Tibial nerve (tissue), 4 donors: ENCODE results near the gene DBX1. TPM values are rescaled to one million over a fixed set of nuclear protein-coding genes. Genes with fewer than 3 reads are reported as not detected.

Source experiments
- DNase-seq, 2 donors: peaks; one replicate each; pipeline ENCODE4 v3.0.0-alpha.2; 2019; ENCODE audit warnings: low spot score in 2 of 2
- H3K27ac ChIP-seq, 4 donors: fragments of 200-600 bp; sonication (generic) in 3 of 4; one replicate each; pipeline ENCODE4 v1.5.1; 2017 to 2019; ENCODE audit warnings: mild to moderate bottlenecking in 1 of 4
- H3K27me3 ChIP-seq, 2 donors: fragments of 200-600 bp; sonication (generic) in 1 of 2; one replicate each; pipeline versions ENCODE4 v1.5.1 to v1.6.0; 2017 to 2019
- H3K36me3 ChIP-seq, 3 donors: fragments of 200-600 bp; sonication (generic); one replicate each; pipeline ENCODE4 v1.5.1; 2018 to 2019
- H3K4me1 ChIP-seq, 4 donors: fragments of 200-600 bp; sonication (generic) in 3 of 4; one replicate each; pipeline ENCODE4 v1.5.1; 2017 to 2019
- H3K4me3 ChIP-seq, 4 donors: fragments of 200-600 bp; sonication (generic) in 3 of 4; one replicate each; pipeline ENCODE4 v1.5.1; 2017 to 2019; ENCODE audit warnings: mild to moderate bottlenecking in 1 of 4, moderate library complexity in 1 of 4
- H3K9me3 ChIP-seq, 4 donors: fragments of 200-600 bp; sonication (generic) in 3 of 4; one replicate each; pipeline ENCODE4 v1.5.1; 2017 to 2019
- EP300 ChIP-seq, 2 donors: sonication (generic); formaldehyde crosslinking; IDR thresholded peaks; one replicate each; pipeline ENCODE4 v1.6.1; 2017; ENCODE audit warnings: antibody characterized with exemption in 2 of 2, mild to moderate bottlenecking in 1 of 2
- POLR2A ChIP-seq, 2 donors: fragments of 450-650 bp; IDR thresholded peaks; one replicate each; pipeline ENCODE4 v1.6.1; 2017; ENCODE audit warnings: antibody characterized with exemption in 2 of 2, mild to moderate bottlenecking in 2 of 2, moderate library complexity in 2 of 2
- WGBS, 2 donors: methylation state at CpG; one replicate each; pipeline ENCODE4 v1.1.5; 2018; 5-methylcytosine and 5-hydroxymethylcytosine counted together
- total RNA-seq, 4 donors: library from RNA; depleted of rRNA; stranded (reverse); fragments of >200 nt; gene quantifications; one replicate each; pipeline ENCODE4 v1.1.0, GENCODE V29; 2016
- TF ChIP-seq, protein P1 (sequence below), 5 experiments: fragments of 200-600 bp in 3 of 5; fragments of 450-650 bp in 2 of 5; sonication (generic) in 3 of 5; IDR thresholded peaks; one replicate each; pipeline ENCODE4 v1.5.1; 2016 to 2019; ENCODE audit warnings: antibody characterized with exemption in 5 of 5, mild to moderate bottlenecking in 3 of 5, moderate library complexity in 2 of 5

The DBX1 gene
- total RNA-seq, 4 donors from 2014 or later: not detected

DNA sequence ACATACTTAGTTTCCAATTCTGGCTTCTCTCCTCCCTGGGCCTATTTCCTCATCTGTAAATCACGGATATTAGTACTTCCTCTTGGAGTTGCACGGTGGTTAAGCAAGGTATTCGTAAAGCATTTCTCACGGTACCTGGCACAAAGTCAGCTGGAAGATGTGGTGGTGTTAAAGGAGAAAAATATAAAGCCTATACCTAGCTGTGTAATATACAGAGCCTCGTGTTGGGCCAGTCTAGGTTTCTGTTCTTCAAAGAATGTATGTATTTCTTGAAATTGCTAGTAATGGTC lies 47.2 kb downstream of the DBX1 start:
- Histone ChIP-seq H3K4me3 (no peak overlapping the region), H3K36me3 (peaks cover 0 to 79% (median 0%) of the 10 kb centered on the region in 3 donors), H3K27me3 (no peaks in the 10 kb centered on the region), H3K4me1 (peaks cover 0 to 22% (median 5%) of the 10 kb centered on the region in 4 donors), H3K27ac (peak overlapping the region in 2 of 4 donors; percentile 68 to 70), H3K9me3 (no peaks in the 10 kb centered on the region)
- 76 to 80% methylated on average over 5 of the region's 5 CpGs for WGBS, 2 donors
- TF ChIP-seq POLR2A (IDR thresholded peaks at IDR 0.05) (no peak), EP300 (IDR thresholded peaks at IDR 0.05) (no peak)
- TF ChIP-seq, protein P1, sequence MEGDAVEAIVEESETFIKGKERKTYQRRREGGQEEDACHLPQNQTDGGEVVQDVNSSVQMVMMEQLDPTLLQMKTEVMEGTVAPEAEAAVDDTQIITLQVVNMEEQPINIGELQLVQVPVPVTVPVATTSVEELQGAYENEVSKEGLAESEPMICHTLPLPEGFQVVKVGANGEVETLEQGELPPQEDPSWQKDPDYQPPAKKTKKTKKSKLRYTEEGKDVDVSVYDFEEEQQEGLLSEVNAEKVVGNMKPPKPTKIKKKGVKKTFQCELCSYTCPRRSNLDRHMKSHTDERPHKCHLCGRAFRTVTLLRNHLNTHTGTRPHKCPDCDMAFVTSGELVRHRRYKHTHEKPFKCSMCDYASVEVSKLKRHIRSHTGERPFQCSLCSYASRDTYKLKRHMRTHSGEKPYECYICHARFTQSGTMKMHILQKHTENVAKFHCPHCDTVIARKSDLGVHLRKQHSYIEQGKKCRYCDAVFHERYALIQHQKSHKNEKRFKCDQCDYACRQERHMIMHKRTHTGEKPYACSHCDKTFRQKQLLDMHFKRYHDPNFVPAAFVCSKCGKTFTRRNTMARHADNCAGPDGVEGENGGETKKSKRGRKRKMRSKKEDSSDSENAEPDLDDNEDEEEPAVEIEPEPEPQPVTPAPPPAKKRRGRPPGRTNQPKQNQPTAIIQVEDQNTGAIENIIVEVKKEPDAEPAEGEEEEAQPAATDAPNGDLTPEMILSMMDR (IDR thresholded peaks at IDR 0.05): no peak
- no peak for DNase-seq

DNA sequence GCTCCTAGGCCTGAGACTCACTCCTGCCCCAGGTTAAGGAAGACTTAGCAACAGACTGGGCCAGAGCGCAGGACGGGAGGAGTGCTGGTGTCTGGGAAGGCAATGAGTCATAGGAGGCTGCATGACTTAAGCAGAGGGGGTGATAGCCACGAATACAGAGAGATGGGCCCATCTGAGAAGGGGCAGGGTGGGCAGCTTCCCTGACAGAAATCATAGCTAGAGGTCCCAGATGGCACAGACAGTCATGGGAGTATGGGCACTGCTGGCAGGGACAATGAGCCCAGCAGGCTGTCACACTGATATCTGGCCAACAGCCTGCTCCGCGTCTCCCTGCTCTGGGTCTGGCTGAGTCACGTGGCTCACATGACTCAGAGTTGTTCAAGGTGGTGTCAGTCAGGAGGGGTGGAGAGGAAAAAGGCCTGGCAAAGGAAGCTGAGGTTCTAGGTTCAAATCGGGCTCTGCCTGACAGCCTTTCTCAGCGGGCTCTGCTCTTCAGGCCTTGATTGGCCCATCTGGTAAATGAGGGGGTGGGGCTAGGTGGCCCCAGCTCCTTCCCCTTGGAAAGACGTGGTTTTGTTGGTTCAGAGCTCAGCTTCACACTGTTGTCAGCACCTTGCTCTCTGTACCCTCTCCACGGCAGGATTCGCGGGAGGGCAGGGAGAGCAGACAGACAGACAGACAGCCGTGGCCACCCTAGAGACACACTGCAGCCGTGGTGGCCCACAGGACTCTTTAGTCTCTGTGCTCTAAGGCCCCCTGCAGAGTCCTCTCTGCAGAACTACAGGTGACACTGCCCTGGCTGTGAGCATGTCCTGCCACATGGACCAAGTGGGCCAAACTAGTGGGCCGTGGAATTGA lies 47.8 kb downstream of the DBX1 start:
- no peaks in the 10 kb centered on the region for H3K9me3 ChIP-seq
- H3K27ac ChIP-seq: peak overlapping the region in 2 of 4 donors; percentile 68 to 70
- 58 to 72% methylated on average over 13 to 14 of the region's 15 CpGs for WGBS, 2 donors
- H3K4me3 ChIP-seq: no peak overlapping the region
- H3K27me3 ChIP-seq: no peaks in the 10 kb centered on the region
- DNase-seq: peak in 1 of 2 donors; percentile 38
- H3K4me1 ChIP-seq: peaks cover 0 to 22% (median 5%) of the 10 kb centered on the region in 4 donors
- peaks cover 0 to 79% (median 0%) of the 10 kb centered on the region in 3 donors for H3K36me3 ChIP-seq
- TF ChIP-seq, protein P1 (IDR thresholded peaks at IDR 0.05): no peak
- TF ChIP-seq POLR2A (IDR thresholded peaks at IDR 0.05) (no peak), EP300 (IDR thresholded peaks at IDR 0.05) (peak in 1 of 2 donors; percentile 29)

DNA sequence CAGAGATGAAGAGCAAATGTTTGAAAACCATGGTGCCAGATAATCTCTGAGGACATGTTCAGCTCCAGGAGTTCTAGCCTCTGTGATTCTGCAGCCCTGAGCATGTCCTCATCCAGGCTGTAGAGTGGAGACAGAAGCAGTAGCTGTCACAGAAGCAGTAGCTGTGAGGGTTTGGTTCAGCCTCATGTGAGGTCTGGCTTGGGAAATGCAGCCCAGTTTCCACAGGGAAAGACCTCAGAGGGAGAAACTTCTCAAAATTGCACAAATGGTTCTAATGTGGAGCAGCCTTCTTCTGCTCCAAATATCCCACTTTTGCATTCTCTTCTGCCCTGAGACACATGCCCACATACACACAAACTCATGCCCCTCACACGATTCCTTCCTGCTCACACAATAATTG lies 48.4 kb downstream of the DBX1 start:
- TF ChIP-seq POLR2A (IDR thresholded peaks at IDR 0.05) (no peak), EP300 (IDR thresholded peaks at IDR 0.05) (no peak)
- TF ChIP-seq, protein P1 (IDR thresholded peaks at IDR 0.05): no peak
- Histone ChIP-seq H3K27me3 (no peaks in the 10 kb centered on the region), H3K4me1 (peaks cover 0 to 22% (median 5%) of the 10 kb centered on the region in 4 donors), H3K4me3 (no peak overlapping the region), H3K9me3 (no peaks in the 10 kb centered on the region), H3K36me3 (peaks cover 0 to 76% (median 0%) of the 10 kb centered on the region in 3 donors), H3K27ac (peak overlapping the region in 2 of 4 donors; percentile 68 to 70)
- WGBS, 2 donors: 69 to 71% methylated on average over 1 of the region's 1 CpG
- no peak for DNase-seq

DNA sequence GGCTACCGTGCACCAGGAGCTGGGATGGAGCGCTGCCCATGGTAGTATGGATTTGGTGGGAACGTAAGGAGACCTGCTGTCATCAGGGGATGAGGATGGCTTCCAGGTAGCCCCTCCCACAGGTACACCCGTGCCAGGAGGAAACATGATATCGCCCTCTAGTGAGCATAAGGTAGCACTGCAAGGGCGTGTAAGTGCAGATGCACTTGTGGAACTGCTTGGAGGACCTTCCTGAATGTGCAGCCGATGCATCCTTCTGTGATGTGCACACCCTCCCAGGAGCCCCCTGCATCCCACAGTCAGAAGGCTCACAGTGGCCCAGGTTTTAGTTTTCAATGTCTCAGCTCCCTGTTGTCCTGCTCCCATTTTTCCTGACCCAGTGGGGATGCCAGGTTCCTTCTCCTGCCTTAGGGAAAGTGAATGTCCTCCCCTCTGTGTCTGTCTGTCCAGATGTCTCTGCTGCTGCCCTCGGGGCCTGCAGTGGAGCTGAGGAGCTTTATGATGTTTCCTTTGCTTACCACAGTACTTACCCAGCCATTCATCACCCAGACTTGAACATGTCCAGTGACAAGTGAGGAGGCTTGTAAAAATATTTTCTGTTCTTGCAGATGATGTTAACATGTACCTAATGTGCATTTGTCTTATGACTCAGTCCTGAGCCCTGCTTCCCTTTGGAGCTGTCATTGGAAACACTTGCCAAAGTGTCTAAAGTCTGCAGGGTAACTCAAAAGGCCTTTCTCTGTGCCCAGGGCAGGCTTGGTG lies 49.2 kb downstream of the DBX1 start:
- Histone ChIP-seq H3K27ac (peak overlapping the region in 2 of 4 donors; percentile 68 to 70), H3K4me3 (no peak overlapping the region), H3K9me3 (no peaks in the 10 kb centered on the region), H3K27me3 (no peaks in the 10 kb centered on the region), H3K4me1 (peaks cover 0 to 22% (median 5%) of the 10 kb centered on the region in 4 donors), H3K36me3 (peaks cover 0 to 75% (median 0%) of the 10 kb centered on the region in 3 donors)
- no peak for DNase-seq
- no peak for TF ChIP-seq EP300 (IDR thresholded peaks at IDR 0.05)
- no peak for TF ChIP-seq POLR2A (IDR thresholded peaks at IDR 0.05)
- TF ChIP-seq, protein P1 (IDR thresholded peaks at IDR 0.05): peak; percentile 50 to 69 (median 66)
- WGBS, 2 donors: 27 to 51% methylated on average over 7 to 8 of the region's 8 CpGs
